GM19452 (cell line): Measurements from ENCODE around the gene GPR61.

Source experiments
- ATAC-seq: cut with Tn5 transposase; IDR thresholded peaks from one replicate; pipeline ENCODE4 v1.9.1; 2021; ENCODE audit not compliant: unreplicated experiment

Gene GPR61

GRCh38 chr1:109567877-109568672 lies 28.4 kb downstream of the GPR61 start:
- no peak for ATAC-seq

GRCh38 chr1:109569323-109569722 lies 29.7 kb downstream of the GPR61 start:
- ATAC-seq = no peak

GRCh38 chr1:109570414-109570813 lies 30.7 kb downstream of the GPR61 start:
- no peak for ATAC-seq

GRCh38 chr1:109573785-109574184 lies 34.1 kb downstream of the GPR61 start:
- ATAC-seq = no peak

GRCh38 chr1:109578947-109579443 lies 39.3 kb downstream of the GPR61 start:
- ATAC-seq = no peak

GRCh38 chr1:109579491-109579890 lies 39.8 kb downstream of the GPR61 start:
- ATAC-seq = no peak

- ATAC-seq = no peak
Observed at GRCh38 chr1:109582021-109582420, 42.3 kb downstream of the GPR61 start.

GRCh38 chr1:109584766-109585165 lies 45.1 kb downstream of the GPR61 start:
- no peak for ATAC-seq

- ATAC-seq = no peak
Observed at GRCh38 chr1:109586055-109586454, 46.4 kb downstream of the GPR61 start.

- no peak for ATAC-seq
Observed at GRCh38 chr1:109589177-109589576, 49.5 kb downstream of the GPR61 start.

GRCh38 chr1:109589679-109590078 lies 50.0 kb downstream of the GPR61 start:
- ATAC-seq = no peak

GRCh38 chr1:109592916-109593315 lies 53.2 kb downstream of the GPR61 start:
- ATAC-seq = no peak

GRCh38 chr1:109595531-109595930 lies 55.9 kb downstream of the GPR61 start:
- no peak for ATAC-seq
